PFSK-1 (cell line): ENCODE data around the gene CLASP1.

Source experiments
- SIN3A ChIP-seq: IDR thresholded peaks from 2 replicates; pipeline ENCODE4 v1.6.1; 2012; ENCODE audit warnings: mild to moderate bottlenecking, low read length, moderate library complexity, borderline replicate concordance; ENCODE audit not compliant: insufficient read depth
- TAF1 ChIP-seq: IDR thresholded peaks from 2 replicates; pipeline ENCODE4 v1.6.1; 2012; ENCODE audit warnings: low read length, control low read depth, borderline replicate concordance; ENCODE audit not compliant: insufficient read depth
- TF ChIP-seq, protein P1 (sequence below), 2 experiments: IDR thresholded peaks; 2 replicates each; pipeline versions ENCODE4 v1.6.1 to v1.8.0; 2011 to 2012; ENCODE audit warnings: low read depth in 2 of 2, low read length in 2 of 2, control low read depth in 1 of 2, inconsistent platforms in 1 of 2, mild to moderate bottlenecking in 1 of 2, moderate library complexity in 1 of 2; ENCODE audit not compliant: insufficient read depth in 1 of 2

- TF ChIP-seq TAF1: no peak
- TF ChIP-seq, protein P1, sequence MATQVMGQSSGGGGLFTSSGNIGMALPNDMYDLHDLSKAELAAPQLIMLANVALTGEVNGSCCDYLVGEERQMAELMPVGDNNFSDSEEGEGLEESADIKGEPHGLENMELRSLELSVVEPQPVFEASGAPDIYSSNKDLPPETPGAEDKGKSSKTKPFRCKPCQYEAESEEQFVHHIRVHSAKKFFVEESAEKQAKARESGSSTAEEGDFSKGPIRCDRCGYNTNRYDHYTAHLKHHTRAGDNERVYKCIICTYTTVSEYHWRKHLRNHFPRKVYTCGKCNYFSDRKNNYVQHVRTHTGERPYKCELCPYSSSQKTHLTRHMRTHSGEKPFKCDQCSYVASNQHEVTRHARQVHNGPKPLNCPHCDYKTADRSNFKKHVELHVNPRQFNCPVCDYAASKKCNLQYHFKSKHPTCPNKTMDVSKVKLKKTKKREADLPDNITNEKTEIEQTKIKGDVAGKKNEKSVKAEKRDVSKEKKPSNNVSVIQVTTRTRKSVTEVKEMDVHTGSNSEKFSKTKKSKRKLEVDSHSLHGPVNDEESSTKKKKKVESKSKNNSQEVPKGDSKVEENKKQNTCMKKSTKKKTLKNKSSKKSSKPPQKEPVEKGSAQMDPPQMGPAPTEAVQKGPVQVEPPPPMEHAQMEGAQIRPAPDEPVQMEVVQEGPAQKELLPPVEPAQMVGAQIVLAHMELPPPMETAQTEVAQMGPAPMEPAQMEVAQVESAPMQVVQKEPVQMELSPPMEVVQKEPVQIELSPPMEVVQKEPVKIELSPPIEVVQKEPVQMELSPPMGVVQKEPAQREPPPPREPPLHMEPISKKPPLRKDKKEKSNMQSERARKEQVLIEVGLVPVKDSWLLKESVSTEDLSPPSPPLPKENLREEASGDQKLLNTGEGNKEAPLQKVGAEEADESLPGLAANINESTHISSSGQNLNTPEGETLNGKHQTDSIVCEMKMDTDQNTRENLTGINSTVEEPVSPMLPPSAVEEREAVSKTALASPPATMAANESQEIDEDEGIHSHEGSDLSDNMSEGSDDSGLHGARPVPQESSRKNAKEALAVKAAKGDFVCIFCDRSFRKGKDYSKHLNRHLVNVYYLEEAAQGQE (IDR thresholded peaks at IDR 0.05; ENCODE audit: insufficient read depth in 1 of 2, low read depth in 2 of 2, low read length in 2 of 2): no peak
- TF ChIP-seq SIN3A: no peak
These were observed 233.5 kb downstream of the CLASP1 start for GRCh38 chr2:121415727-121416126.
